NCI-H1092 (cell line): Measurements from ENCODE around the gene LIN52.
A peak's percentile ranks its signal among the peaks of the same experiment; 100 is the strongest.

ENCODE experiments used
- DNase-seq: peaks from one replicate; lab custom pipeline; 2025; lab: John Stamatoyannopoulos, UW

The LIN52 gene, protein sequence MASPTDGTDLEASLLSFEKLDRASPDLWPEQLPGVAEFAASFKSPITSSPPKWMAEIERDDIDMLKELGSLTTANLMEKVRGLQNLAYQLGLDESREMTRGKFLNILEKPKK

DNA sequence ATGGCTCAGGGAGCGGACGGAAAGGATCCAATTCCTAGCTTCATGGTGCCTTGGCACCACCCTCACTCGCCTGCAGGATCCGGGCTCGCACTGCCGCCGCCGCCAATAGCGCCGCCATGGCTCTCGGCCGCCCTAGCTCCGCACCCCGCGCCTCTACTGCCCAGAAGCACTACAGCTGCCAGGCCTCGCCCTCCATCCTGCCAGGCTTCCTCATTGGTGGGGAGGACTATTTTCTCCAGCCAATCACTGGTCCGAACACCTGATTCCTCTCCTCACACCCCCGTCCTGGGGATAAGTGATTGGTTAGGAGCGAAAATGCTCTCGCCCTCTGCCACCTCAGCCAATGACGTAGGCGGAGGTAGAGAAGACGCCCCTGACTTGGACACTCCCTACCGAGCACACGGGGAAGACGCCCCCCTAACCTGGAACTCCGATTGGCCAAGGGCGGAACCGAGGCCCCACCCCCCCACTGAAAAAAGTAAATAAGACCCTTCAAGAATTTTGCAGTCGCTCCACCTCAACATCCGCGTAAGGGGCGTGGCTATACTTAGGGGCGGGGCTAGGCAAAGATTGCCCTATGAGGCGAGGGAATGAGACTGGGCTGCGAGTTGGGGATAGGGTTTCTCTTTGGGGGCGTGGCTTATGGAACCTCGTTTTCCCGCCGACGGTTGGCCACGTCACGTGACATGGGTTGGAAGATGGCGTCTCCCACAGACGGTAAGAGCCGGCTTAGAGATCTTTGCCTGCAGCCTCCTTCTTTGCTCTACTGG lies at the start of gene LIN52, which contains the start of gene ALDH6A1:
Gene LIN52, plus strand, starts transcription at position 680 of the 770 bp plus-strand sequence. Its CDS starts 19 bp downstream, at position 699.
Gene ALDH6A1, minus strand, starts transcription at position 177 of the 770 bp plus-strand sequence. Its CDS starts 59 bp downstream, at position 118.
- DNase-seq, result peak; percentile 99

DNA sequence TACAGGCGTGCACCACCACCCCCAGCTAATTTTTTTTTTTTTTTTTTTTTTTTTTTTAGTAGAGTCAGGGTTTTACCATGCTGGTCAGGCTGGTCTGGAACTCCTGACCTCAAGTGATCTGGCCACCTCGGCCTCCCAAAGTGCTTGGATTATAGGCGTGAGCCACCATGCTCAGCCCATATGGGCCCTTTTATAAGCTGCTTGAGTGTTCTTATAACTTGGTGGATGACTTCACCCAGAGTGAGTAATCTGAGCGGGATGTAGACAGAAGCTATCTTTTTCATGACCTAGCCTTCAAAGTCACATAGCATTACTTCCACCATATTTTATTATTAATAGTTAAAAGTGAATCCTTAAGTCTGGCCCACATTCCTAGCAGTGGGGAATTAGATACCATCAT lies 49.2 kb upstream of the LIN52 start:
- no peak for DNase-seq

DNA sequence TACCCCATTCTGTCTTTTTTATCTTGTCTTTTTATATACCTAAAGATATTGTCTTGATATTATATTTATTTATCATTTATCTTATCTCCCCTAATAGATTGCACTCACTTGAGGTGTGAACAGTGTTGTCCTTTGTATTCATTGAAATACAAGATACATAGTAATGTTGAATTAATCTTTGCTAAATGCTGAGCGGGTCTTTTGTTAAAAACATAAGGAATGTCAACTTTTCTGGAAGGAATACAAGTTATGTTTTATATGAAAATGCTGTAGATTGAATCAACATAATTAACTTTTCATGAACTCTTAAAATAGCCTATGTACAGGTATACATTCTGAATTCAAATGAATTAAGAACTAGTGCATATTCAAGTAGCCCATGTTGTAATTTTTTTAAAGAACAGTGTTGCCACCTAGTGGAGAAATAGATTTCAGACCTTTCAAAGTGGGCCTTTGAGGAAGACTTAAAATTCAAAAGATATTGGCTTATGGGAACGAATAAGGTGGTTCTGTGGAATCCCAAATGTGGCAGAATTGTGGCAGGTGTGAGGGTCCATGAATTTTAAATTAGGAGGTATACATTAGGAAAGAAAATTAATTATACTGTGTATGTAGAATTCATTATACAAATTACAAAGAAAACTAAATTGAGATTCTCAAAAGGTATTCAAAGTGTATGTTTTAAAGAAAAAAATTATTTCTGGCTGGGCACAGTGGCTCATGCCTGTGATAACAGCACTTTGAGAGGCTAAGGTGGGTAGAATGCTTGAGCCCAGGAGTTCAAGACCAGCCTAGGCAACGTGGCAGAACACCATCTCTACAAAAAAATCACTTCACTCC lies 46.5 kb upstream of the LIN52 start:
- peak; percentile 31 for DNase-seq

DNA sequence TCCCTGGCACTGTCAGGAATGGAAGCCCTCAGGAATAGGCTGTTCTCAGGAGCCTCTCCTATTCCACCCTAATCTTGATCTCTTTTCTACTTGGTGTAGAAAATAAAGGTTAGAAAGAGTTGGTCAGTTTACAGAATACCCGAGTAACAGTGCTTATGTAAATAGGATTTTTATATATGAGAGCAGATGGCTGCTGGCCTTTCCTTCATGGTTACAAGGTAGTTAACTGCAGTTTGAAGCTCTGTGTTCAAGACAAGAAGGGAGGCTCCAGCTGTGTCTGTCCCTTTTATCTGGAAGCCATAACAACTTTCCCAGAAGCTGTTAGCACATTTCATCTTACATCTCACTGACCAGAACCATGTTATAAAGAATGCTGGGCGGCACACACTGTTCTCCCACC lies 42.5 kb upstream of the LIN52 start:
- DNase-seq, result no peak

GRCh38 chr14:74045522-74045921 lies 39.2 kb upstream of the LIN52 start:
- DNase-seq, result no peak

DNA sequence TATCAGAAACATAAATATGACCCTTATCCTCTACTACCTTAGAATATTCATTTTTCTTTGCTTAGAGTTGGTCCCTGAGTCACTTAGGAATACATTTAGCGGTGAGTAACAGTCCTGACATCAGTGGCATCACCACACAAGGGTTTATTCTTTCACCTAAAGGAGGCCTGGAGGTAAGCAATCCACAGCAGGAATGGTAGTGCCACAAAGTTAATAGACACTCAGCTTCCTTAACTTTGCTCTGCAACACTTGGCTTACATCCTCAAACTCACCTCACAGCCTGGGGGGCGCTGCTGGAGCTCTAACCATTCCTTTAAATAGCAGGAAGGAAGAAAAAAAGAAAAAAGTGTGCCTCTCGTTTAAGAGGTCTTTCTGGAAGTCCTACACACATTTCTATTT lies 36.5 kb upstream of the LIN52 start:
- DNase-seq, result no peak

- DNase-seq, result no peak
These were observed 34.8 kb upstream of the LIN52 start for GRCh38 chr14:74049876-74050495.

GRCh38 chr14:74062809-74063150 lies 22.0 kb upstream of the LIN52 start:
- DNase-seq, result no peak

DNA sequence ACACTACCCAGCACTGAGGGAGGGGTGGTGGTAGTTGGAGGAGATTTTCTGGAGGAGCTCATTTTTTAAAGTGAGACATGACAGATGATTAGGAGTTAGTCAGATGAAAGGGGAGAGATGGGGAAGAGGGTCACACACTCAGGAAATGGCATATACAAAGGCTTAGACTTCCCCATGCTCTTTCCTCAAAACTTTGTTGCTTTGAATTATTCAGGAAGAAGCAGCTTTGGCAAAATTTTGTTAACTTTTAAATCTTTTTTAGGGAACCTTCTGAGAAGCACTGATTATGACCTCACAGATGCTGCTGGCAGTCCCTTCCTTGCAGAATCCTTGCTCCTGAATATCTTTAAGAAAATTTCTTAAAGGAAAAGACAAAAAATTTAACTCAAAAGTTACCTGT lies 20.3 kb upstream of the LIN52 start:
- DNase-seq, result no peak

DNA sequence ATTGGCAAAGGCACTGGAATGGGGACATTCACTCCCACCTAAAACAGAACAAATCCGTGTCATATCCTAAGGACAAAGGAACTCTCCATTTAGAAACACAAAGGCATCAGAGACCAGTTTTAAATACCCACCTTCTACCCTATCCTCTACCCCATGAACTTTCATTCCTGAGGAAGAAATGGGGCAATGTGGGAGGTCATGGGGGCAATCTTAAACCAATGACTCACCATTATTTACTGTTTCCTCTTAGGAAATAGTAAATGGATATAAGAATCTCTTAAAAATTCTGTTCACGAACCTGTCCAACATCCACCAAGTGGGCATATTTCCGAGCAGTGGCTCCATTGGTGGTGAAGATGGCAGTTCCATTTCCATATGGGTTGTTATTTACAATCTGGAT lies 19.9 kb upstream of the LIN52 start:
- no peak for DNase-seq

GRCh38 chr14:74065746-74066575 lies 18.8 kb upstream of the LIN52 start:
- DNase-seq, result no peak

DNA sequence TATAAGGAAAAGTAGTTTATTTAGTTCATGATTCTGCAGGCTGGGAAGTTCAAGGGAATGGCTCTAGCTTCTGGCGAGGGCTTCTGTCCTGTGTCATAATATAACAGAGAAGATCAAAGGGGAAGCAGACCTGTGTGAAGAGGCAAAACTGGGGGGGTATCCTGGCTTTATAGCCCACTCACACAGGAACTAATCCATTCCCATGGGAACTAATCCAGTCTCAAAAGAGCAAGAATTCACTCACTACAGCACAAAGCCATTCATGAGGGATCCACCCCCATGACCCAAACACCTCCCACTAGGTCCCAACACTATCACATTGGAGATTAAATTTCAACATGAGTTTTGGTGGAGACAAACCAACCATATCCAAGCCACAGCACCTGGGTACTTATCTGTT lies 7.4 kb upstream of the LIN52 start:
- DNase-seq, result no peak

DNA sequence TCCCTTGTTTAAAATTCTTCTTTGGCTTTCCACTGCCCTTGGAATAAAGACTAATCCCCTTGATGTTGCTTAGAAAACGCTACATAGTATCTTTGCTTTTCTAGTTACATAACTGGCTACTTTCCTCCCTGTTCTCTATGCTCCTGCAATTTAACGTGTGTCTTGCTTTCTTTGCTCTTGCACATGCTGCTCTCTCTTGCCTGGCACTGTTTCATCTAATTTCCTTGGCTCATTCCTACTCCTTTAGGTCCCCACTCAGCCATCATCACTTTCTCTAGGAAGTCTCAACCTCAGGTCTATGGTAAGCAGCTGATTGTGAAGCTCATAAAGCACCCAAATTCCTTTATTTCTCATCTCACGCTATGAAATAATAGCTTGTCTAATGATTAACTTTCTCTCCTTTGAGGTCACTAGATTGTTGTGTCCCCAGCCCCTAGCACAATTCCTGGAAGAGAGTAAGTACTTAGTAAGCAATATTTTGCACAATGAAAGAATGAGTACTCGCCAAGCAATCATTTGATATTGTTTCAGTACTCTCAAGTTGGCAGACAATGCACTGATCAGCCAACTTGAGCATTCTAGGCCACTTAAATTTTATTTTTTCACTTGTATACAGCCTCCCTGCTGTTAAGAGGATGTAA lies 3.8 kb upstream of the LIN52 start:
- DNase-seq, result no peak

GRCh38 chr14:74081491-74081890 lies 3.3 kb upstream of the LIN52 start:
- DNase-seq, result no peak

GRCh38 chr14:74083161-74083560 lies 1.6 kb upstream of the LIN52 start:
- DNase-seq, result no peak

DNA sequence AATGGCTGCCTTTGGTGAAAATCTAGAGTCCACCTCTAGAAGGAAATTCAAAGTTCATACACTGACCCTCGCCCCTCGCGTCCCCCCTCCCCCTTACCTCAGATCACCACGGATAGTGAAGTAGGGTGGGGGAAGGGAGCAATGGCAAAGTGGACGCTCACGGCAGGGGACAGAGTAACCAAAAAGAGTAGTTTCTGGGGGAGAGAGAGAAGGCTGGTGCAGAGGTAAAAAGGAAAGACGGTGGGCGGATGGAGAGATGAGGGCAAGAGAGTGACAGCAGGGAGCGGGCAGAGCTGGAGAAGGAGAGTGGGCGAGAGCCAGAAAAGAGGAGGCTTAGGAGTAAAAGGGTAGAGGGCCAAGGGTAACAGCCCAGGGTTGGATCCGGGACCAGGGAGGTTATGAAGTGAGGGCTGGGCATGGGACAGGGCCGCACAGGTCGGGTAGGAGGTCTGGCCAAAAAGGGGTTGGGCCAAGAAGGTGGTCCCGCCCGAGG lies 926 bp upstream of the LIN52 start:
- no peak for DNase-seq

- DNase-seq, result peak; percentile 30
These were observed 386 bp downstream of the LIN52 start for GRCh38 chr14:74085047-74085637.

DNA sequence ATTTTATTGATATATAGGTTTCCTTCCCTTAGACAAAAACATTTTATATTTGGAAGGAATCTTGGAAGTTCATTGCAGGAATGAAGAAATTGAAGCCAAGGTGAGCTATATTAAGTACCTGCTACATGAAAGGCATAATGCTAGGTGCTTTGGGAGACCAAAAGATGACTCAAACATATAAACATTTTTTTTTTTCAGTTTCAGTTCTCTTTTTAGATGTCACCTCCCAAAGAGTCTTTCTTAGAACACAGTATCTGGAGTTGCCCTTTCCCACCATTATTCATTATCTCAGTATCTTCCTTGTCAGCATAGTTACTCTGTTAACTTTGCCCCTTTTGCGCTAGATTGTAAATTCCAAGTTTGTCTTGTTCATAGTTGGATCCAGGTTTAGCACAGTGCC lies 1.1 kb downstream of the LIN52 start:
- DNase-seq, result no peak

DNA sequence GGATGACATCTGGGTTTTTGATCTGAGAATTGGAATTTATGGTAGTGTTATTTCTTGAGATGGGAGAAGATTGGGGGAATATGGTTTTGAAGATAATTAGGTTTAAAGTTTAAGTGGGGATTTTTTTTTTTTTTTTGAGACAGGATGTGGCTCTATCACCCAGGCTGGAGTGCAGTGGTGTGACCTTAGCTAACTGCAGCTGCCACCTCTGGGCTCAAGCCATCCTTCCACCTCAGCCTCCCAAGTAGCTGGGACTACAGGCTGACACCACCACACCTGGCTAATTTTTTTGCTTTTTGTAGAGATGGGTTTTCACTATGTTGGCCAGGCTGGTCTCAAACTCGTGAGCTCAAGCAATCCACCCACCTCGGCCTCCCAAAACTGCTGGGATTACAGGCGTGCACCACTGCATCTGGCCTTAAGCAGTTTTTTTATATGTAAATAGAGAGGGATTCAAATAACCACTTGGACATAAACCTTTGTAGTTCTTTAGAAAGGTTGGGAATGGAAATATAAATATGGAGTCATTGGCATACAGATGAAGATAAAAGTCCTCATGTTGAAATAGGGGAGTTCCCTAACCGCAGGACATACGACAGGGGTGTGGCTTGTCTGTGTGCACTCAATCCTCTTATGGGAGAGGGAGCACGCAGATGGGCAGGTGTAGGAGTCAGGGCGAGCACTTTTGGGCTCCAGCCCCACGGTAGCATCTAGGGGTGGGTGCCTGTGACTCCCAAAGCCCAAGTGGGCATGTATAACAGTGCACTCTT lies 4.7 kb downstream of the LIN52 start:
- no peak for DNase-seq

DNA sequence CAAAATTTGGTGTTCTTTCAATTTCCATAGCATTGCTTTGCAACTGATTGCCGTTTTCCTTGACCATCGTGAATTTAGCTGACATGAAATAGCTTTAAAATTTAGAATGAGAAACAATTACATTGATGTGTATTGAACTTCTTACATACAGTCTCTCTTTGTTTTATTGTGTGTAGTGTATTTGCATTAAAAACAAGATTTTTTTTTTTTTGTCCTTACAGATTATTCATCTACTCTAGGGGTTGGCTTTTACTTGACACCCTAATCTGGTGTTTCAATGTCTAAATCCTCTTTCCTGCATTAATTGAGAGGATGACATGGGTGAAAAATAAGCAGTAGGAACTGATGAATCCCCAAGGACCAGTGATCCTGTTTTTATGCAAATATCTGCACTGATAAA lies 20.6 kb downstream of the LIN52 start:
- no peak for DNase-seq
